ENCODE results near the gene FHIT. TPM values are rescaled to one million over a fixed set of nuclear protein-coding genes. Genes with fewer than 3 reads are reported as not detected.

Gene FHIT
- total RNA-seq, 1 experiment from 2014 or later: 0.34 TPM

DNA sequence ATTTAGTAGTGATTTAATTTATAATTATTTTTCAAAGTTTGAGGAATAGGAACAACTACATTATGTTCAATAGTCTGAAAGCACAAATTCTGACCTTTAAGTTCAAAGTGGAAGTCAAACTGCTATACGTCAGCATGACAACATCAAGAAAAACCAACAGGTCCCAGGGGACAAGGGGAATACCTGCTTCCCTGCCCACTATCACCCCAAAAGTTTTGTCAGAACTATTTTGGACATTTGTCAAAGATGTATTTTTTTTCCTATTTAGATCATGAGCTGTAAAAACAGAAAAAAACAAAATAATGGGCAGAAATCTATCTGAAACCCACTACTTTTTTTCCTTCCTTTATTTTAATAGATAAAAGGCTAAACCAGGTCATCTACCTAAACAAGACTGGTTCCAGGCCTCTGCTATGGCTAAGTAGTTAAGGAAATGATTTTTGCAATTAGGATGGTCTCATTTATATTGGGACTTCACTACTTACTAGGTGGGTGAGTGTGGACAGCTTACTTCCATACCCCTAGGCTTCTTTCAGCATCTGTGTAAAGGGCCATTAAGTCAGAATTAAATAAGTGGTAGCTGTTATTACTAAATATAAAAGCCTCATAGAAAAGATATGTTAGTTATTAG lies 746.3 kb downstream of the FHIT start:
- no peak for DNase-seq (ENCODE audit: low read depth)

DNA sequence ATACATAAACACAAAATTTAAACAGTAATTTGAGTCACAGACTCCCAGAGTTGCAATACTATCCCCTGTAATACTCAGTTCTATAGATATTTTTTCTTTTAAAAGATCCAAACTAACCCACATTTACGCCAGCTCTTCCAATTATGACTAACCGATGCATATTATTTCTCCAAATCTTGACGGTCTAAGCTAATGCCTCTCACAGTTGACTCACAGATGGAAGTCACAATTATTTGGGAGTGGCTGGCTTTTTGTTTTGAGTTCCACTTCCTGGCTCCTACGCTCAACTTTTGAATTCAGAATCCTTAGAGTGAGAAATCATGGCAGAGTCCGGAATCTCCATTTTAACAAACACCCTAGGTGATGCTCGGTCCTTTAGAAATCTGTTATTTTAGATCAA lies 749.9 kb downstream of the FHIT start:
- no peak for DNase-seq (ENCODE audit: low read depth)

DNA sequence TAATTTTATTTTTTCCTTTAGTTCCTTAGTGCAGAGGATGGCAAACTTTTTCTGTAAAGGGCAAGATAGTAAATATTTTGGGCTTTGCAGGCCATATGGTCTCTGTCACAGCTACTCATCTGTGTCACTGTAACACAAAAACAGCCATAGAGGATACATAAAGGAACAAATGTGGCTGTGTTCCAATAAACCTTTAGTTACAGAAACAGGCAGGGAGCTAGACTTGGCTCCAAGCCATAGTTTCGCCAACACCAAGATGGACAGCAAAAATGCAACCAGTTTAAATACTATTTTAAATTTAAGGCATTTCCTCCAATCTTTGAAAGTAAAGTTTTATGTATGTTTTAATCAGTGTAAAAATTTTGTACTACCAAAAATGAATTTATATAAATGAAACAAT lies 753.4 kb downstream of the FHIT start:
- DNase-seq (ENCODE audit: low read depth): no peak

DNA sequence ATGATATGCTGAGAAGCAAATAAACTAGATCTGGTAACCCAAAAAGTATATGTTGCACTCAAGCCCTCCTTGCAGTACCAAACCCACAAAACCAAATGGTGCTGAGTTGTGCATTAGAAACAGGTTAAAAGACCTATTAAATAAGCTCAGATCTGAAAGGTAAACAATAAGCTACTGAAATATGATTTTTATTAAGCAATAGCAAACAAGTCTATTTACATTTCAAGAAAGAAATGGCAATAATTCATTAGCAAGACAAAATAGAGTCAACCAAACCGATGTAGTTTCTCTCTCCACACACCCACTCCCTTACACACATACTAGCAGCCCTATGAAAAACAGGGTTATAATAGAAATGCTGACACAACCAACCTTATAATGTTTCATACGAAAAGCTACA lies 760.3 kb downstream of the FHIT start:
- DNase-seq (ENCODE audit: low read depth): no peak

DNA sequence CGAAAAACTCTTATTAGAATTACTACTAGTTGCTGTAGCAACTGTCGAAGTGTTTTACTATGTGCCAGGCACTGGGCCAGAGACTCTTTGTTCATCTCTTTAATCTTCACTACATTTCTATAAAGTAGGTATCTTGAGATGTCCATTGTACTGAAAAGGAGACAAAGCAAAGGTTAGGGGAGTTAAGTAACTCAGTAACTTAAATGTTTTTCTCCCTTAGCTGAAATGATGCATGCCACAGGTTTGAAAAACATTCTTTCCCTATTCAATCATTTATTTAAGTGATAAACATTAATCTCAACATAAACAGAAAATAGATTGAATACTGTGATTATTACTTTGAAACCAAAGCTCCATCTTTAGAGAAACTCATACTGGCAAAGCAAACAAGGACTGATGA lies 776.2 kb downstream of the FHIT start:
- no peak for DNase-seq (ENCODE audit: low read depth)

DNA sequence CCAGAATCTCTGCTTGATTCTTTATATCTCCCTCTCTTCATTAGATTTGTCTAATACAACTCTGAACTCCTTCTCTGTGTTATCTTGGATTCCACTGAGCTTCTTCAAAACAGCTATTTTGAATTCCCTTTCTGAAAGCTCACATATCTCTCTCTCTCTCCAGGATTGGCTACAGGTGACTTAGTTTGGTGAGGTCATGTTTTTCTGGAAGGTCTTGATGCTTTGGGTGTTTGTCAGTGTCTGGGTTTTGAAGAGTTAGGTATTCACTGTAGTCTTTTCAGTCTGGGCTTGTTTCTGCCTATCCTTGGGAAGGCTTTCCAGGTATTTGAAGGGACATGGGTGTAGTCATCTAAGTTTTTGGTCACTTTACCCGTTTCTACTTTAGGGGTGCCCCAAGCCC lies 781.8 kb downstream of the FHIT start:
- no peak for DNase-seq (ENCODE audit: low read depth)

DNA sequence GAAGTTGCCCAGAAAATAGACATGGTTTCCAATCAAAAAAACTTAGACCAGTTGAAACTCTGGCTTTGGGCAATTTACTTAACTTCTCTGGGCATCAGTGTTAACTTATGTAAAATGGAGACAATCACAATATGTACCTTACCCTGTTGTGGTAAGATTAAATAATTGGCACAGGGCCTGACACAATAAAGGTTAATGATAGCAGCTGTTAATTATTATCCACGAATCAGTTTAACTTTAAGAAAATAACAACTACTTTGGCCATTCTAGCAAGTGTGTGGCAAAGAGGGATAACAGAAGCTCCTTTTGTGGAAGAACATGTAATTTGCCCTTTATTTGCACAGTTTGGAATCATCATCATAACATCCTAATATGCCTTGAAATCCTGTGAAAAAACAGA lies 787.6 kb downstream of the FHIT start:
- no peak for DNase-seq (ENCODE audit: low read depth)

DNA sequence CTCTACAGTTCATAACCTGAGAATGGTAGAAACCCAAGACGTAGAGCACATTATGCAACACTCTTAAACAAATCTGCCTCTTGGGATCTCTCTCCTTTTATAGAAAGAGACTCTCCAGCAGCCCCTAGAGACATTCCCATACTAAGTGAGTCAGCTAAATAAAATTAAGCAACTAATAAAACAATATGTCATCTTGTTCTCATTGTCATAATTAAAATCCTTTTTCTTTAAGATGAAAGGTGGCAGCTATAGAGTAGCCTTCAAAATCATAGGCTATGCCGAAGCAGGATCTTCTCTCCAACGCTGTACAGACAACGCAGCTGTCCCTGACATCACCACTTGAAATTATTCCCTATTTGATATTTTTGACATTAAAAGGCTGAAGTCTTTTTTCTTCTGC lies 790.0 kb downstream of the FHIT start:
- no peak for DNase-seq (ENCODE audit: low read depth)

DNA sequence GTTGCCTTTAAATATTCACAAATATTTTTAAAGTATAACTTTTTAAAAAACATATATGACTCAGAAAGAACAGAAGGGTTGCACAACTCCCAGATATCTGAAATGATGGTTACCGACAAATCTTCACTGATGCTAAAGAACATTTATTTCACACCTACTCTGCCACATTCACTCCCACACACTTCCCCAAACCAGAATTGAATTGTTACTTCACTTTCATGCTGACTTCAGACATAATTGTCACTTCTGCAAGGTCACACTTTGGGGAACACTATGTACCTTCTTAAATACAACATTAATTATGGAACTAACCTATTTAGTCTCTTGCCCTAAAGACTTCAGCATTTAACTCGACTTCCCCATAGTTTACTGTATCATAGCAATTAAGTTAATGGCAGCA lies 795.1 kb downstream of the FHIT start:
- no peak for DNase-seq (ENCODE audit: low read depth)

DNA sequence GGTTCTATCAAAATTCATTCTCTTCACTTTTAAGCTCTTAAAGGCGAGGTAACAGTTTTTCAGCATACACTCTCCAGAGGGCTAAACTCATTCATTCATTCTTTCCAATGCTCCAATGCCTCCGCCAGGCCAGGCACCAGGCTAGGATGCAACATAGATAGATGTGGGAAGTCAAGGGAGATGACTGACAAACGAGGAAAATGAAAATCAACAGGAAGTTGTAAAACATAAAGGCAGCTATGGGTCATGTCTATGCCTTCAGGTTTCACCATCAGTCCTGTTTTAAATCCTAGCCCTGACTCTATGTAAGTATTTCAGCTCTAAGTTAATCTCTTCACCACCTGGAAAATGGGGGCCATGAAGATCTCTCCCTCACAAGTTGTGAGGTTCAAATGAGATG lies 797.9 kb downstream of the FHIT start:
- DNase-seq (ENCODE audit: low read depth): no peak

DNA sequence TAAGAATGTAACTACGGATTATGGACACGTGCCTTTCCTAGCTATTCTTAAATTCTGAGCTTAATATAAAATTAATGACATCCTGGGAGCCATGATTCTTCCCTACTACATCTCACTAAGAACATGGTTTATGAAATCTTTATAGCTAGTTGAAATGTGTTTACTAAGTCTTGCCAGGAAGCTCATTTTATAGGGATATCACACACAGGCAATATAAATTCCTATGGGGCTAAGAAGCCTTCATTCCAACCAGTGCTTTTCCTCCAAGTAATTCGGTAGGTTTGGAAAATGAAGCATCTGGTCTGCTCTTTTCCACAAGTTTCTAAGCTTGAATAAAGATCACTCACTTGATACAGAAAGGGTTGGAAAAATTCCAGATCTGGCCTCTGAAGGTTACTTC lies 802.6 kb downstream of the FHIT start:
- DNase-seq (ENCODE audit: low read depth): no peak

DNA sequence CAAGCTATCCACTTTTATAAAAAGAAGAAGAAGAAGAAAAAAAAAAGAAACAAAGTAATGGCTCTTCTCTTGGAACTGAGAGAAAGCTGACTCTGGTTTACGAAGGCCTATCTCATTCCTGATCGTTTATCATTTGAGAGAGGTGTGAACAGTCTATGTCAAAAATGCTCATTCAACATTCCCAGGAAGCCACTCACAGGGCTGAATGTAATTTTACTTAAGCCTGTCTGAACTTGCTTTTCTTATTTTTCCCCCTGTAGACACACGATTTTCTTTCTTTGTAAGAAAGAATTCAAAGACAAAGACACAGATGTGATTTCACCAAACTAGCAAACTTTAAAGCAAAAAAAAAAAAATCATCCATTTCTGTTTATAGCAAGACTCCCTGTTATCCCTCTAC lies 805.8 kb downstream of the FHIT start:
- DNase-seq (ENCODE audit: low read depth): no peak

DNA sequence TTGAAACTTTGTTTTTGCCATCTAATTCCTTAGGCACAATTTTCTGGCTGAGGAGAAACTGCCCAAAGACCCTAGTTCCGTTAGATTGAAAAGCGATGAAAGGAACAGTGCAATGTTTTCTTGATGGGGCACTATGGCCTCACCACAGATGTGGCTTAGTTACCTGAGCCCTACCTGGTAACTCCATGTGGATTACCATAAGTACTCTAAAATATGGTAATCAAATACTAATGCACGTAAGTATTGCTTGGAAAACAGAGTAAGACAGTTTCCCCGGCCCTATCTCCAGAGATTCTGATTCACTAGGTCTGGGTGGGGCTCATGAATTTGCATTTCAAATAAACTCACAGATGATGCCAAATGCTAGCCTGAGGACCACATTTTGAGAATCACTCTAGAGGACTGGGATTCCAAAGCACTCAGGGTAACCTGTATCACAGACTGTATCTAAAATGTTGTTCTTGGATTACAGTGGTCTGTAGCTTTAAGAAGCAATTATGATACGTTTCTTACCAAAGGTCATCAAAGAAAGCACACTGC lies 806.3 kb downstream of the FHIT start:
- DNase-seq (ENCODE audit: low read depth): no peak

DNA sequence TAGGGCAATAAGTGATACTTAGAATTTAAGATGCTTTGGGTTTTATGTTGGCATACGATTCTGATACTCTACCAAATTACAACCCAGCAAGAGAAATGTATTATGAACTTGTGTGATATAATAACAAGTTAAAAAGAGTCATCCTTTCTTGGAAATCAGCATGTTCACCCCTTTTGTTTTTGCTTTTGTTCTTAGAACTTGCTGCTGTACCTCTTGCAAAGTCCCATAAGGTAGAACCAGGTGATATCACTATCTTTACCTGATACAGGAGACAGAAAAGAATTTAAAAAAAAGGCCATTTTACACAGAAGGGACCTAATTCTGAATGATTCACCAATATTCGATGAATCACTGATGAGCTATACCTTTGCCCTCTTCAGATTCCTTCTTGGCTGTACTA lies 810.4 kb downstream of the FHIT start:
- no peak for DNase-seq (ENCODE audit: low read depth)

DNA sequence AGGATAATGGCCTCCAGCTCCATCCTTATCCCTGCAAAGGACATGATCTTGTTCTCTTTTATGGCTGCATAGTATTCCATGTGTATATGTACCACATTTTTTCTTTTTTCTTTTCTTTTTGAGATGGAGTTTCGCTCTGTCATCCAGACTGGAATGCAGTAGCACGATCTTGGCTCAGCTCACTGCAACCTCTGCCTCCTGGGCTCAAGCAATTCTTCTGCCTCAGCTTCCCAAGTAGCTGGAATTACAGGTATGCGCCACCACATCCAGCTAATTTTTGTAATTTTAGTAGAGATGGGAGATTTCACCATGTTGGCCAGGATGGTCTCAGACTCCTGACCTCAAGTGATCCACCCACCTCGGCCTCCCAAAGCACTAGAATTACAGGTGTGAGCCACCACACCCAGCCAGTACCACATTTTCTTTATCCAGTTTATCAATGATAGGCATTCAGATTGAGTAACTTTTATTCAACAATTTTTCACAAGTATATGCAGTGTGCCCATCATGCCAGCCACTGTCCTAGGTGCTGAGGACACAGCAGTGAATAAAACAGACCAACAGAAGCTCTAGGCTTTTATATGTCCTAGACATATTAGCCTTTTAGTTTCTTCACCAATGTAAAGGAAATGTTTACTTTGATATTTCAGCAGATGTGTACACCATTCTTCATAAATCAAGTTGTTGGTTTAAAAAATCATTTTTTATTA lies 815.2 kb downstream of the FHIT start:
- no peak for DNase-seq (ENCODE audit: low read depth)

DNA sequence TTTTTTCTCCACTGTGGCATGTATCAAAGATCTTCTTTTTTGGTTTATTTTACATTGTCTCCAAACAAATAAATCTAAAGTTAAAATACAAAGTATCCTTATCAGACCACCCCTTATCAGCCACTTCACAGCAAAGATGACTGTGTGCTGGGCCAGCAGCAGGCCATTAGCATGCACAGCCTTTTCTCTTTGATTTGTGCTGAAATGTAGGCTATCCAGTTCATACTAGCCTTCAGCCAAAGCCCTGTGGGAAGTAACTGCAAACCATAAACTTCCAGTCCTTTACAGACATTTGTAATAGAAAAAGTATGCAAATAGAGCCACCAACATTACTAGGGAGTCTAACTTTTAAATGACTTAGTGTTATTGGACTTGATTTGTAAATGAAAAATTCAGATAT lies 816.3 kb downstream of the FHIT start:
- no peak for DNase-seq (ENCODE audit: low read depth)

DNA sequence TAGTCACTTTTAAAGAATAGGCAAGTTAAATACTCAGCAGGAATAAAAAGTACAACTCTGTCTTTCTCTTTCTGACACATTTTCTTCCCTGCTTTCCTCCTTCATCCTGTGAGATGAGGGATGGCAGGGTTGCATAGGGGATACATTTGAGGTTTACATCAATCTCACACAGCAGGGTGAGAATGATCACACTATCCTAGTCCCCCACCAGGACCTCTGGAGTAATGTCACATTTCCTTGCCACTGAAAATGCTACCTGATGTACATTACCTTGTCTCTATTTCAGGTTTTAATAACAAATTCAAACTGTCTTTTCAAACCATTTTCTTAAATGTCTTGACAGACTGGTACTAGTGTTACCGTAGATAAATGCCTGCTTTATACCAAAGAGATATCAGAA lies 816.9 kb downstream of the FHIT start:
- DNase-seq (ENCODE audit: low read depth): no peak

DNA sequence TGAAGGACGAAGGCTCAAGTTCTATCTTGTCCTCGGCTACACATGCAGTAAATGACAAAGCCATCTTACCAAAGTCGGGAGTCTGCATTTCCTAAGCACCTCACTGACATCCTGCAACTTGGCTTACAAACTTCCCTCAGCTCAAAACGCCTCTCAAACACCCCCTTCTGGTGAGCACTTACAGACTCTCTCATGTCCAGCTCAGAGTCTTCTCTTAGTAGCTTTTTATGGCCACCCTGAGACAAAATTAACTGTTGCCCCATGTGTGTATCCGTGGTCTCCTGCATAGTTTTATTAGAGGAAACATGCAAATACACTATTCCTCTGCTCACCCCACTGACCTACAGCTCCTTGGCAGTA lies 819.7 kb downstream of the FHIT start:
- DNase-seq (ENCODE audit: low read depth): no peak

DNA sequence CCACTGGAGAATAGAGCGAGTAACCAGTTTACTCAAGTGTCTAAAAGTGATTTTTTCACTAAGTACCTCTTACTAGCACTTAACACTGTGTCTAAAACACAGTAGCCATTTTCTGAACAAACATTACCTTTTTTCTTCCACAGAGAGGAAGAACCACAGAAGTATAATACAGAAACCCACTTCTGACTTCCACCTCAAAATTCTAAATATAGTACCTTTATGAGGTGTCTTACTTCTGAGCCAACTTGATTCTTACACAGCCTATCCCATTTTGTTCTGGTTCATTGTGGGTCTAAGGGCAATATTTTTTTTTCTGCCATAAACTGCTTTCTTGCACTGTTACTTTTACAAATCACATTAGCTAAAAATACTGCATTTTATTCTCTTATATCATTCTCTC lies 821.0 kb downstream of the FHIT start:
- DNase-seq (ENCODE audit: low read depth): no peak

DNA sequence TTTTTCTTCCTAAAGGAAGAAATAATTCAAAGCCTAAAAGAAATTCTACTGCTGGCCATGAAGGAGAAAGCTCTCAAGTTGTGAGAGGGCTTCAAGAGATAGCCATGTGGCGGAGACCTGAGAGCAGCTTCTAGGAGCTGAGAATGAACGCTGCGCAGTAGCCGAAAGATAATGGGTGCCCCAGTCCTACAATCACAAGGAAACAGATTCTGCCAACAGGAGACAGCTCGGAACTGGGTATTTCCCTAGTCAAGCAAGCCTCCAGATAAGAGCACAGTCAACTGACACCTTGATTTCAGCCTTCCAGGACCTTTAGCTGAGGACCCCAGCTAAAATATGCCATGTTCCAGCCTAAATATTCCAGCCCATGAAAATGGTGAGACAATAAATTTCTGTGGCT lies 824.1 kb downstream of the FHIT start:
- no peak for DNase-seq (ENCODE audit: low read depth)

DNA sequence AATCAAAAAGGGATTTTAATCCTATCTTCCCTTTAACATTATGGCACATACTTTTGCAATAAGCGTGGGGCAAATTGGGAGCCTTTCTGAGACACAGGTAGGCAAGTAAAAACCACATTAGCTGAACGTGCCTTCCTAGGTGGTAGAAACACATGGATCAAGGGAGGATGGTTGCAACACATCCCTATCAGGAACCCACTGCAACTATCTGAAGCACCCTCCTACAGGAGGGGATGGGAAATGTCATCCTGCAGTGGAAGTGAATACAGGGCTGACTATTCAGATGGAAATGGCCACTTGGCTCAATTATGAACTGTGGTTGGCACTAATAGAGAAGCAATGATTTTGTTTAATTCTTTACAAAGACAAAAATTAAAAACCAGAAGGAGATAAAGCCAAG lies 826.3 kb downstream of the FHIT start:
- DNase-seq (ENCODE audit: low read depth): no peak

DNA sequence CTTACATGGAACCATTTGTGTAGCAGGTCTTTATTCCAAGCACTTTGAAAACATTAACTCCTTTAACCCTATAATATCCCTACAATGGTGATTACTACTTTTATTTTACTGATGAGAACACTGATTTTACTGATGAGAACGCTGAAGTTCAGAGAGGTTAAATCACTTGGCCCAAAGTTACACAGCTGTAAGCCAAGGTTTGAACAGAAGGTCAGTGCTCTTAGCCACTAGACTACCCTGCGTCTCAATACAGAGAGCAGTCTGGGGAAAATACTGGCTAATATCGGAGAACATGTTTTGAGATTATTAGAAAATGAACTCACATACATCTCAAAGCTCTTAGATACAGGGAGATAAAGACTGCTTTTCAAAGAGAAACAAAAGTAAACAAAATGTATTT lies 827.2 kb downstream of the FHIT start:
- no peak for DNase-seq (ENCODE audit: low read depth)

DNA sequence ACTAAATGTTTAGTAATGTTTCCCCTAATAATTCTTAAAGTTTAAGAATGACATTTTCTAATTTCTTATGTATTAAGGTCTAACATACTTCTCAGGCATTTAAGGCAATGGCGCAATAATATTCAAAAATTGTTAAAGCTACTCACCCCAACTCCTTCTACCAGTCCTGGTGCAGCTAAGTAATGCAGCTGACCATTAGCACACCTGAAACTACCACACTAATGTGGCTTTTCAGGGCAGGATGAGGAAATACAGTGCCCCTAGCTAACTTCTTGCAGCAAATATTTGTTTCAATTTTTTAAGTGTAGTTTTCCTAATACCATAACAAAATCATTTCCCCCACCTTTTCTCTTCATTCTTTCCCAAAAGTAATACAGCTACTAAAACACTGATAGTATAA lies 827.7 kb downstream of the FHIT start:
- DNase-seq (ENCODE audit: low read depth): no peak

Measured in LHCN-M2 (cell line).